Breast epithelium (tissue), 3 donors: ENCODE results near the gene PIGR.

Source experiments
- CTCF ChIP-seq, 3 donors: fragments of 450-650 bp; IDR thresholded peaks; one replicate each; pipeline ENCODE4 v1.5.1; 2016 to 2017; ENCODE audit warnings: antibody characterized with exemption in 3 of 3, mild to moderate bottlenecking in 3 of 3, moderate library complexity in 3 of 3
- POLR2A ChIP-seq: fragments of 450-650 bp; IDR thresholded peaks from one replicate; pipeline ENCODE4 v1.6.1; 2016; ENCODE audit warnings: antibody characterized with exemption, mild to moderate bottlenecking, moderate library complexity
- POLR2AphosphoS5 ChIP-seq, 3 donors: sonication (generic); formaldehyde crosslinking; IDR thresholded peaks; one replicate each; pipeline ENCODE4 v1.6.1; 2017; ENCODE audit warnings: antibody characterized with exemption in 3 of 3

- TF ChIP-seq POLR2A (no peak), CTCF (IDR thresholded peaks at IDR 0.05) (no peak), POLR2AphosphoS5 (IDR thresholded peaks at IDR 0.05) (no peak)
These were observed 50.9 kb downstream of the PIGR start for GRCh38 chr1:206895325-206895724.
